CD4-positive, alpha-beta T cell treated with Interleukin-2 at 100 ng/mL for 4 hours (primary cell): ENCODE measurements around the gene LTF.
"Not testable (repeated sequence)": the region's sequence is repeated elsewhere in the genome, so short reads cannot be mapped to it uniquely, and the experiment has no call there.

Experiments used
- DNase-seq: peaks from one replicate; pipeline ENCODE4 v3.0.0-alpha.2; 2020; ENCODE audit warnings: low spot score

The LTF gene

GRCh38 chr3:46440531-46441294, 24.0 kb downstream of the LTF start:
- peak; percentile 51 for DNase-seq

GRCh38 chr3:46438831-46439230, 25.9 kb downstream of the LTF start:
- DNase-seq: no peak

- DNase-seq: no peak
These were observed 29.5 kb downstream of the LTF start for GRCh38 chr3:46435081-46435726.

GRCh38 chr3:46433841-46434240, 30.9 kb downstream of the LTF start:
- no peak for DNase-seq

- not testable (repeated sequence) for DNase-seq
These were observed 31.6 kb downstream of the LTF start for GRCh38 chr3:46433118-46433517.

- not testable (repeated sequence) for DNase-seq
These were observed 32.8 kb downstream of the LTF start for GRCh38 chr3:46431905-46432304.

- DNase-seq: not testable (repeated sequence)
These were observed 33.8 kb downstream of the LTF start for GRCh38 chr3:46430879-46431278.

GRCh38 chr3:46429671-46430070, 35.0 kb downstream of the LTF start:
- DNase-seq: no peak

- no peak for DNase-seq
These were observed 35.5 kb downstream of the LTF start for GRCh38 chr3:46429250-46429649.

GRCh38 chr3:46427916-46428833, 36.5 kb downstream of the LTF start:
- DNase-seq: no peak

GRCh38 chr3:46427404-46427803, 37.3 kb downstream of the LTF start:
- not testable (repeated sequence) for DNase-seq

GRCh38 chr3:46426476-46426875, 38.2 kb downstream of the LTF start:
- DNase-seq: not testable (repeated sequence)

GRCh38 chr3:46423588-46423987, 41.1 kb downstream of the LTF start:
- DNase-seq: no peak

GRCh38 chr3:46422617-46423016, 42.1 kb downstream of the LTF start:
- DNase-seq: no peak

- no peak for DNase-seq
These were observed 43.8 kb downstream of the LTF start for GRCh38 chr3:46420931-46421330.

GRCh38 chr3:46419816-46420215, 44.9 kb downstream of the LTF start:
- DNase-seq: no peak

GRCh38 chr3:46417841-46418611, 46.7 kb downstream of the LTF start:
- no peak for DNase-seq

GRCh38 chr3:46416811-46417510, 47.7 kb downstream of the LTF start:
- no peak for DNase-seq

GRCh38 chr3:46416125-46416810, 48.4 kb downstream of the LTF start:
- DNase-seq: no peak

- no peak for DNase-seq
These were observed 50.0 kb downstream of the LTF start for GRCh38 chr3:46414739-46415138.

GRCh38 chr3:46413951-46414350, 50.8 kb downstream of the LTF start:
- DNase-seq: no peak
